Peyer's patch (tissue), 4 donors: ENCODE results near the gene LETMD1. TPM values are rescaled to one million over a fixed set of nuclear protein-coding genes. Genes with fewer than 3 reads are reported as not detected.

Source experiments
- DNase-seq, 3 donors: peaks; one replicate each; pipeline ENCODE4 v3.0.0-alpha.2; 2017 to 2019
- H3K27ac ChIP-seq, 4 donors: fragments of 200-600 bp; sonication (generic); one replicate each; pipeline ENCODE4 v1.5.1; 2016 to 2019
- H3K27me3 ChIP-seq, 2 donors: fragments of 200-600 bp; sonication (generic); one replicate each; pipeline ENCODE4 v1.5.1; 2019
- H3K36me3 ChIP-seq, 3 donors: fragments of 200-600 bp; sonication (generic); one replicate each; pipeline ENCODE4 v1.5.1; 2016 to 2019
- H3K4me1 ChIP-seq, 4 donors: fragments of 200-600 bp; sonication (generic); one replicate each; pipeline ENCODE4 v1.5.1; 2016 to 2019
- H3K4me3 ChIP-seq, 4 donors: fragments of 200-600 bp; sonication (generic); 1 replicate in 3 of 4; 2 replicates in 1 of 4; pipeline ENCODE4 v1.5.1; 2016 to 2019; ENCODE audit warnings: mild to moderate bottlenecking in 1 of 4
- H3K9me3 ChIP-seq, 4 donors: fragments of 200-600 bp; sonication (generic); one replicate each; pipeline ENCODE4 v1.5.1; 2016 to 2019; ENCODE audit warnings: mild to moderate bottlenecking in 1 of 4
- CTCF ChIP-seq, 6 experiments: fragments of 450-650 bp in 4 of 6; fragments of 200-600 bp in 2 of 6; sonication (generic) in 1 of 6; IDR thresholded peaks; one replicate each; pipeline ENCODE4 v1.5.1; 2017 to 2019; ENCODE audit warnings: antibody characterized with exemption in 6 of 6, mild to moderate bottlenecking in 3 of 6, moderate library complexity in 1 of 6
- POLR2A ChIP-seq, 2 donors: fragments of 450-650 bp; IDR thresholded peaks; one replicate each; pipeline ENCODE4 v1.5.1; 2017; ENCODE audit warnings: antibody characterized with exemption in 2 of 2, mild to moderate bottlenecking in 2 of 2, moderate library complexity in 2 of 2
- total RNA-seq, 4 donors: library from RNA; depleted of rRNA; stranded (reverse); fragments of >200 nt; gene quantifications; one replicate each; pipeline ENCODE4 v1.1.0, GENCODE V29; 2016

The LETMD1 gene
- total RNA-seq, 4 donors from 2014 or later, result 55.3 to 155 (median 91.4) TPM

- Histone ChIP-seq H3K9me3 (no peaks in the 10 kb centered on the region), H3K4me3 (no peak overlapping the region), H3K27me3 (no peaks in the 10 kb centered on the region), H3K36me3 (peaks cover 0 to 64% (median 0%) of the 10 kb centered on the region in 3 donors), H3K4me1 (peaks cover 0 to 7% (median 0%) of the 10 kb centered on the region in 4 donors), H3K27ac (no peak overlapping the region)
- DNase-seq, result no peak
- no peak for TF ChIP-seq POLR2A (IDR thresholded peaks at IDR 0.05)
- no peak for TF ChIP-seq CTCF (IDR thresholded peaks at IDR 0.05)
Observed at GRCh38 chr12:51005030-51005429, 43.1 kb upstream of the LETMD1 start.

GRCh38 chr12:51005671-51006070 is 42.5 kb upstream of the LETMD1 start:
- no peak for DNase-seq
- no peaks in the 10 kb centered on the region for H3K27me3 ChIP-seq
- TF ChIP-seq CTCF (IDR thresholded peaks at IDR 0.05), result no peak
- TF ChIP-seq POLR2A (IDR thresholded peaks at IDR 0.05), result no peak
- H3K9me3 ChIP-seq, result no peaks in the 10 kb centered on the region
- H3K4me3 ChIP-seq, result no peak overlapping the region
- no peak overlapping the region for H3K27ac ChIP-seq
- H3K4me1 ChIP-seq, result peaks cover 0 to 7% (median 0%) of the 10 kb centered on the region in 4 donors
- peaks cover 0 to 57% (median 0%) of the 10 kb centered on the region in 3 donors for H3K36me3 ChIP-seq

GRCh38 chr12:51008329-51009055 is 39.6 kb upstream of the LETMD1 start:
- TF ChIP-seq POLR2A (IDR thresholded peaks at IDR 0.05), result no peak
- TF ChIP-seq CTCF (IDR thresholded peaks at IDR 0.05), result no peak
- H3K36me3 ChIP-seq, result peaks cover 0 to 39% (median 0%) of the 10 kb centered on the region in 3 donors
- DNase-seq, result no peak
- no peak overlapping the region for H3K4me3 ChIP-seq
- peaks cover 0 to 10% (median 0%) of the 10 kb centered on the region in 4 donors for H3K4me1 ChIP-seq
- no peaks in the 10 kb centered on the region for H3K27me3 ChIP-seq
- no peaks in the 10 kb centered on the region for H3K9me3 ChIP-seq
- peak overlapping the region in 2 of 4 donors; percentile 20 to 26 for H3K27ac ChIP-seq

DNA sequence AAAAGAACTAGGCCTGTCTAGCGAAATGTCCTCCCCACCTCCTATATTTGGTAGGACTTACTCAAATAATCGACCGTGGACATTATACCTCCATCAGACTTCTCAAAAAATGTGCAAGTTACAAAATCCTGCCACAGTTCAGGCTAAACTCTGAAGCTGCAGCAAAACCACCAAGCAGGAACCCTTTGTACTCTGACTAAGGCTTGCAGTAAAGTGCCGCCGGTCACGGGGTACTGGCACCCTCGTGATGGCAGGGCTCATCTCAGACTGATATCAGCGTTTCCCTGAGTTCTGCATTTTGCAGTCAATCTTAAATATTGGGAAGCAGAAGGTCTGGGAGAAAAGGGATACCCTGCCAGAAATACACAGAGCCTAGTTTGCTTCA is 39.1 kb upstream of the LETMD1 start:
- Histone ChIP-seq H3K36me3 (peaks cover 0 to 36% (median 0%) of the 10 kb centered on the region in 3 donors), H3K27ac (peak overlapping the region in 2 of 4 donors; percentile 20 to 26), H3K27me3 (no peaks in the 10 kb centered on the region), H3K9me3 (no peaks in the 10 kb centered on the region), H3K4me3 (no peak overlapping the region), H3K4me1 (peaks cover 0 to 10% (median 0%) of the 10 kb centered on the region in 4 donors)
- DNase-seq, result peak; percentile 59 to 89 (median 76)
- TF ChIP-seq CTCF (IDR thresholded peaks at IDR 0.05), result no peak
- TF ChIP-seq POLR2A (IDR thresholded peaks at IDR 0.05), result no peak

GRCh38 chr12:51011955-51012354 is 36.2 kb upstream of the LETMD1 start:
- DNase-seq, result no peak
- H3K27ac ChIP-seq, result no peak overlapping the region
- H3K4me1 ChIP-seq, result peaks cover 0 to 10% (median 0%) of the 10 kb centered on the region in 4 donors
- no peaks in the 10 kb centered on the region for H3K27me3 ChIP-seq
- no peaks in the 10 kb centered on the region for H3K9me3 ChIP-seq
- TF ChIP-seq CTCF (IDR thresholded peaks at IDR 0.05) (no peak), POLR2A (IDR thresholded peaks at IDR 0.05) (no peak)
- H3K4me3 ChIP-seq, result no peak overlapping the region
- peaks cover 0 to 11% (median 0%) of the 10 kb centered on the region in 3 donors for H3K36me3 ChIP-seq
